Body of pancreas (tissue), 4 donors: ENCODE measurements around the gene SAPCD1.

ENCODE experiments used
- POLR2A ChIP-seq, 3 donors: fragments of 450-650 bp; IDR thresholded peaks; one replicate each; pipeline ENCODE4 v1.6.1; 2016; ENCODE audit warnings: antibody characterized with exemption in 3 of 3, mild to moderate bottlenecking in 2 of 3
- TF ChIP-seq, protein P1 (sequence below), 7 experiments: fragments of 450-650 bp in 4 of 7; fragments of 200-600 bp in 3 of 7; sonication (generic) in 3 of 7; IDR thresholded peaks; one replicate each; pipeline ENCODE4 v1.5.1; 2016 to 2019; ENCODE audit warnings: antibody characterized with exemption in 7 of 7

DNA sequence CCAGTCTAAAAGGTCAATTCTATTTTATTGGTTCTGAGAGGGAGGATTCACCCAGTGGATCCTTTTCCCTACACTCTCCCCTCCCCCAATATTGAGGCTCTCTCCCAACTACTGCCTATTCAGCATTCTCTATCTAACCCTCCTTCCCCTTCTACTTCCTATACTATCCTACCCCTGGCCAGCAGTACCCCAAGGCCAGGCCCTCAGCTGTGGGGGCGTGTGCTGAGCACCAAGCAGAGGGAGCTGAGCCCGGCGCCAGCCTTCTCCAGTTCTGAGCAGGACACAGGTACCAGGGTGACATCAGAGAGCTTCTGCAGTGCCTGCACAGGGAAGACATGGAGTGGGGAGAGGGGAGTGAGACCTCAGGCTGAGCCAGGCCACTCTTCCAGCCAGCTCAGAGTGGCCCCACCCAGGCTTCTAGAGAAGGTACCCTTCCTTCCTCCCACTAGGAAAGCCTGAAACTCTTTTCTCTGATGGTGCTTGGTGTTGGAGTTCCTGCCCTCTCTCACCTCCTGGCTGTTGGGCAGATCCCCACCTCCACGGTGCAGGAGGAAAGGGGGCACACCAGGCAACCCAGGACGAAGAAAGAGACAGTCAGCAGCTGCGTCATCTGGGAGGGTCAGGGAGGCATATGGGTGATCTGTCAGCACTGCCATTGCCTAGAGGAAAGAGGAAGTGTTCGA is 35.3 kb upstream of the SAPCD1 start:
- TF ChIP-seq, protein P1, sequence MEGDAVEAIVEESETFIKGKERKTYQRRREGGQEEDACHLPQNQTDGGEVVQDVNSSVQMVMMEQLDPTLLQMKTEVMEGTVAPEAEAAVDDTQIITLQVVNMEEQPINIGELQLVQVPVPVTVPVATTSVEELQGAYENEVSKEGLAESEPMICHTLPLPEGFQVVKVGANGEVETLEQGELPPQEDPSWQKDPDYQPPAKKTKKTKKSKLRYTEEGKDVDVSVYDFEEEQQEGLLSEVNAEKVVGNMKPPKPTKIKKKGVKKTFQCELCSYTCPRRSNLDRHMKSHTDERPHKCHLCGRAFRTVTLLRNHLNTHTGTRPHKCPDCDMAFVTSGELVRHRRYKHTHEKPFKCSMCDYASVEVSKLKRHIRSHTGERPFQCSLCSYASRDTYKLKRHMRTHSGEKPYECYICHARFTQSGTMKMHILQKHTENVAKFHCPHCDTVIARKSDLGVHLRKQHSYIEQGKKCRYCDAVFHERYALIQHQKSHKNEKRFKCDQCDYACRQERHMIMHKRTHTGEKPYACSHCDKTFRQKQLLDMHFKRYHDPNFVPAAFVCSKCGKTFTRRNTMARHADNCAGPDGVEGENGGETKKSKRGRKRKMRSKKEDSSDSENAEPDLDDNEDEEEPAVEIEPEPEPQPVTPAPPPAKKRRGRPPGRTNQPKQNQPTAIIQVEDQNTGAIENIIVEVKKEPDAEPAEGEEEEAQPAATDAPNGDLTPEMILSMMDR (IDR thresholded peaks at IDR 0.05), result no peak
- no peak for TF ChIP-seq POLR2A (IDR thresholded peaks at IDR 0.05)
